Skeletal muscle cell (primary cell): ENCODE results near the gene NLGN4Y.

ENCODE experiments used
- DNase-seq: peaks from one replicate; pipeline ENCODE4 v3.0.0-alpha.2; 2010; ENCODE audit warnings: low read depth
- H3K4me3 ChIP-seq: 2 replicates; pipeline ENCODE4 v1.5.1; 2011; ENCODE audit warnings: low read depth, mild to moderate bottlenecking, control low read depth, low read length, moderate library complexity

NLGN4Y gene

DNA sequence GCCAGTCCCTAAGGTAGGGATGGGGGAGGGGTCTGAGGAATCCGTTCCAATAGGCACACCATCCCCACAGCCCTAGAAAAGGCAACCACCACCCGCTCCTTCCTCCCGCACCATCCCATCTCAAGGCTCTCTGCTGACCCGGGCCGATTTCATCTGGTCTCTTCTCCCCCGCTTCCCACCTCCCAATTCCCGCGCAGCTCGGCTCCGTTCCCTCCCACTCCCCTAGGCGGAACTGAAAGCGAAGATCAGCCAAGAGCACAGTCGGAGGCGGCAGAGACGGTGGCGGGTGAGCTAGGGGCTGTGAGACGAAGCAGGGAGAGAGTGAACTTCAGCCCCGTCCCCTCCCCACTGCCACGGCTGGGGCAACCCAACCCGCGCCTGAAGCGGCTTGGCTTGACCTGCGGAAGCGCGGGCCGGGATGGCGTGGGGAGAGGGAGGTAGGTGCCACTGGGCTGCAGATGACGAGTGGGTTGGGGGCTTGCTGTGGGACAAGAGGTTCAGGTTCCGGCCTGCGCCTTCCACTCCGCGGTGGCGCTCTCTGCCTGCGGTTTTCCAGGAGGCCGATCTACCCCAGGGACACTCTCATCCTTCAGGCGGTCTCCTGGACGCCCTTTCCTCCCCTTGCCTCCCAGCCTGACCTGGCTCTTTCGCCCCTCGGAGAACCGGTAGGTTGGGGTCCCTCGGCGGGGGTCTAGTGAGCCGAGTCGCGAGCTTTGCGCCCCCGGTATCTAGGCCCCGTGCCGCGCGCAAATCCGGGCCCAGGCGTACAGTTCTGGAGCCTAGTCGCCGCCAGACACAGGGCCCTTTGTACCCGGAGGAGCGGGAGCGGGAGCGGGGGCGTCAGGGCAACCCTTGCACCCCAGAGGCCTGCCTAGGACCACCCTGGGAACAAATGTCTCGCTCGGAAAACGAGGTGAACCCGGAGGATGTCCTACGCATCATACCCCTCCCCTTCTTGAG, at the start of gene NLGN4Y:
NLGN4Y (plus strand) TSS at position 258 of the 960 bp plus-strand sequence. CDS start 97,591 bp downstream, outside the sequence.
- DNase-seq: no peak
- H3K4me3 ChIP-seq: peak within 1 kb of the TSS; percentile 64

- no peak for DNase-seq
Measured at GRCh38 chrY:14485935-14486334, 38.4 kb upstream of the NLGN4Y start.

DNA sequence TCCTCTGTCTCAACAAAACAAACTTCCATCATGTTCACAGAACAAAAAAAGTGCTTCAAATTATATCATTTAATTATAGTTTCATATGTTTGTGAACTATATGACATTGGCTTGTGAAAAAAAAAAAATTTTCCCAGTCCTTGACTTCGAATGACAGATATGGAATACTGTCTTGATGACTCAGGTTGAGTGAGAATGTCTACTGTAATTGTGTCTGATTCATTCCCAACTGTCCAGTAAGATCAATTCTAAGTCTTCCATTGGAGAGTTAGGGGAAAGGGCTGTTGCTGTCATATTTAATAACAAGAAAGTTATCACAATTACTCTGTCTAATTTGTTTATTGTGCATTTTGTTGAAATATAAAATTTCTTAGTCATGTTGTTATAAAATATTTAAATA, 34.1 kb upstream of the NLGN4Y start:
- DNase-seq: no peak
- H3K4me3 ChIP-seq: no peak overlapping the region

More at GRCh38 chrY:14485935-14486334, 38.4 kb upstream of the NLGN4Y start:
- no peak overlapping the region for H3K4me3 ChIP-seq

DNA sequence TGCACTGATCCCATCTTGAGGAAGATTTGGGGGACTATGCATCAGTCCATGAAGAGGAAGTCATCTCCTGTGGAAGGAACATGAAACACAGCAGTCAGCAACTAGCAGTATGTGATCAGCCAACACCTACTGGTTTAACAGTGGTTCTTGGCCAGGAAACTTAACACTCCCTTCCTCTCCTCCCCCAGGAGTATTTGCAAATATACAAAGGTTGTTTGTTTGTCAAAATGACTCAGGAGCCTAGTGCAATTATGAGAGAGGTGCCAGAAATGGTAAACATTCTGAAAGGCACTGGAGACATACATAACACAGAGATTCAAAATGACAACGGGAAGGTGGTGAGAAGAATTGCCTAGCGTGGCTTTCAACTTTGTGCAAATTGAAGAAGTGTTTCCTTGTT, 26.3 kb upstream of the NLGN4Y start:
- no peak overlapping the region for H3K4me3 ChIP-seq
- DNase-seq: no peak

DNA sequence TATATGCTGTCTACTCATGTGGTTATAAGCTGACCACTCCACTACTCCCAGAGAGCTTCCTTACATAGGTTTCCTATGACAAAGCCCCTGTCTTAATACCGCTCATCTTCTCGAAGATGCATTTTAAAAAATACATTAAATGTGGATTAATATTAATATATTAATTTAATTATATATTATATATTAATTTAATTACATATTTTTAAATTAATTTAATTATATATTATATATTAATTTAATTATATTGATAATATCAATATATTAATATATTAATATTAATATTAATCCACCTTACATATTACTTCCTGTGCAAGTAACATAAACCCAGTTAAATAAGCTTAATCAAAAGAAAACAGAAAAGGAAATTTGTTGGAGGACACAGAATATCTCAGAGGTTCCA, 19.7 kb upstream of the NLGN4Y start:
- no peak overlapping the region for H3K4me3 ChIP-seq
- no peak for DNase-seq

GRCh38 chrY:14522379-14522950, 1.9 kb upstream of the NLGN4Y start:
- DNase-seq: no peak
- H3K4me3 ChIP-seq: peak overlapping the region; percentile 64

DNA sequence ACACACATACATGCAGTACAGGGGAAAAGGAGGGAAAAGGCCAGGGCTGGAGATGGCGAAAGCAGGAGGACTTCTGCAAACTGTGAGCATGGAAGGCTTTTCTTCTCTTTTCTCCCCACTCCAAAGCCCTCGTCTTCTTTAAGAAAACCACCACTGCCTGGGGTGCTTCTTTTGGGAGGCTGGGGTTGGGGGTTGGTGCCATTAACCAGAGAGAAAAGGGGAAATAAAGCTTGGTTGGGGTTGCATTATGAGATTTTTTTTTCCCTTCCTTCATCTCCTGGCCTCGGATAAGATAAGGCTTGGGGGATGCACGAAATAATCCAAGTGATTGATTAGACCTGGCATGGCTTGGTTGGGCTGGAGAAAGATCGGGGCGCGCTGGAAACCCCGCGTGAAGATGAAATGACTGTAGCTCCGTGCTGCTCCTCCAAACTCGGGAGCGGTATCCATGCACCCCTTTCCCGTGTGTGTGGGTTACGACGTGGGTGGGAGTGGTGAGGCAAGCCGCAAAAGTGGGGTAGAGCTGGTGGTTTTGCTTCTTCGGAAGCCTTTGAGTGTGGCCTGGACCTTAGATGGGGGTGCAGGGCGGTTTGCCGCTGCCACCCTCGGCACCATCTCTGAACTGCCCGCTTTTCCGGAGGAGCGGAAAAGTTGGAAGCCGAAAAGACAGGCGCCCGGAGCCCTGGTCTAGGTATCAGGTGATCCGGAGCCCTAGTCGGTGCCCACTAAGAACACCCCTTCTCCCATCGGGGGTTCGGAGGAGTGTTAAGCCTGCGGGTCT, 648 bp upstream of the NLGN4Y start:
- H3K4me3 ChIP-seq: peak overlapping the region; percentile 64
- DNase-seq: no peak

- H3K4me3 ChIP-seq: peak overlapping the region; percentile 64
Measured at GRCh38 chrY:14525315-14525714, 986 bp downstream of the NLGN4Y start.

GRCh38 chrY:14528361-14528760, 4.0 kb downstream of the NLGN4Y start:
- no peak overlapping the region for H3K4me3 ChIP-seq
- DNase-seq: no peak

More at GRCh38 chrY:14525315-14525714, 986 bp downstream of the NLGN4Y start:
- DNase-seq: no peak

GRCh38 chrY:14536703-14537102, 12.4 kb downstream of the NLGN4Y start:
- DNase-seq: no peak
- no peak overlapping the region for H3K4me3 ChIP-seq

DNA sequence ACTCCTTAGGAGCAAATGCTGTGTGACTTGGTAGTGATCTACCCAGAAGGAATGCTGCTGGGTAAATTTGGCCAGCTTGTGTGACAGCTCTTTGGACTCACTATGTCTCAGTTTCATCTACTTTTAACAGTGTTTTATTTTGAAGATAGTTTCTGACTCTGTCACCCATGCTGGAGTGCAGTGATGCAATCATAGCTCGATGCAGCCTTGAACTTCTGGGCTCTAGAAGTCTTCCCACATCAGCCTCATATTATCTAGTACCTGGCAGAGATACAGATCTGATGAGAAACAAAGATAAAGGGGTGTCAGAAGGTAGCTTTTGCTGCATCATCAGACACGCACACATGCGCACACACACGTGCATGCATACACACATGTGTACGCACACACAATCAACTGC, 19.2 kb downstream of the NLGN4Y start:
- no peak for DNase-seq
- no peak overlapping the region for H3K4me3 ChIP-seq

GRCh38 chrY:14581294-14581693, 57.0 kb downstream of the NLGN4Y start:
- DNase-seq: no peak
- H3K4me3 ChIP-seq: no peak overlapping the region

DNA sequence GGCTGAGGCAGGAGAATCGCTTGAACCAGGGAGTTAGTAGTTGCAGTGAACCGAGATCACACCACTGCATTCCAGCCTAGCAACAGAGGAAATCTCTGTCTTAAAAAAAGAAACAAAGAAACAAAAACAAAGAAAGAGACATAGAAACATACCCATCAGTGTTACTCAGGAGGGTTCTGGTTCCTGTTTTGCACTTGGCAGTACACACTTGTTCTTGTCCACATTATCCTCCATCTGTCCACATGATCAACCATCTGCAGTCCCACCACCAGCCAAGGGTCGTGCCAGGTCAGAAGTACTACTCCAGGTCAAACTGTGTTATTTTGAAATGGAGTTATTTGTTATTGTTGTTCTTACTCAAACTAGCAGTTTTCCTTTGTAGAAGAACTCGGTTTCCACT, 62.4 kb downstream of the NLGN4Y start:
- H3K4me3 ChIP-seq: no peak overlapping the region
- no peak for DNase-seq

DNA sequence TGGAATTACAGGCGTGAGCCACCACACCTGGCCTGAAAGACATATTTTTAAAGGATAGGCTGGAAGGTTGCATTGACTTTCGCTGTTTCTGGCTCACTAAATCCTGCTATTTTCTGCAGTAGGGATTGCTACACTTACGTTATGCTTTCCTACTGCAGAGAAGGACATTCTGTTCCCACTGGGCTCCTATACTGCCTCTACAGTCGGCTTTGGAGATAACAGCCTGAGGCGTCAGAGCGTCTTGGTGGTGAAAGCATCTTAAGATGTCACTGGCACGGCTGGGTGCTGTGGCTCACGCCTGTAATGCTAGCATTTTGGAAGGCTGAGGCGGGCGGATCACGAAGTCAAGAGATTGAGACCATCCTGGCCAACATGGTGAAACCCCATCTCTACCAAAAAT, 77.0 kb downstream of the NLGN4Y start:
- H3K4me3 ChIP-seq: no peak overlapping the region
- DNase-seq: no peak

DNA sequence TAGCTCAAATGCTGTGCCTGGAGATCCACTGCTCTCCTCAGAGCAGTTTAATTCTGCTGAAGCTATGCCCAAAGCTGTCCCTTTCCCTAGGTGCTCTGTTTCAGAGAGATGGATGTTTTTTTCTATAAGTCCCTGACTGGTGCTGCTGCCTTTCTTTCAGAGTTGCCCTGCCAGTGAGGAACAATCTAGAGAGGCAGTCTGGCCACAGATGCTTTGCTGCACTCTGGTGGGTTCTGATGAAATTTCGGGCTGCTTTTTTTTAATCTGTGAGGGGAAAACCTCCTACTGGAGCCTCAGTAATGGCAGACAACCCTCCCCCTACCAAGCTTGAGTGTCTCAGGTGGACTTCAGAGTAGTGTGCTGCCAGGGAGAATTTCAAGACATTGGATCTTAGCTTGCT, 93.3 kb downstream of the NLGN4Y start:
- no peak overlapping the region for H3K4me3 ChIP-seq
- no peak for DNase-seq

DNA sequence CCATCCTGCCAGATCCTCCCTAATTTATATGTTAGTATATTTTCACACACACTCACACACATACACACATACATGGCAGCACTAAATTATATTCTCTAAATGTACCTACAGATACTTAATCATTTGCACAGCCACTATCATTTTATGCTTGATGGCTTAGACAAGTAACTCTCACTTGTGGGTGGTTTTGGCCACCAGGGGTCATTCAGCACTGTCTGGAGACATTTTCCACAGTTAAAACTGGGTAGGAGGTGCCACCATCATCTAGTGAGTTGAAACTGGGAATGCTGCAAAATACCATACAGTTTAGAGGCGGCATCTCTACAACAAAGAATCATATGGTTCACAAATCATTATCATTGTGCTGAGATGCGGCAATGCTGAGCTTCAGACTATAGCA, 94.2 kb downstream of the NLGN4Y start:
- DNase-seq: no peak

DNA sequence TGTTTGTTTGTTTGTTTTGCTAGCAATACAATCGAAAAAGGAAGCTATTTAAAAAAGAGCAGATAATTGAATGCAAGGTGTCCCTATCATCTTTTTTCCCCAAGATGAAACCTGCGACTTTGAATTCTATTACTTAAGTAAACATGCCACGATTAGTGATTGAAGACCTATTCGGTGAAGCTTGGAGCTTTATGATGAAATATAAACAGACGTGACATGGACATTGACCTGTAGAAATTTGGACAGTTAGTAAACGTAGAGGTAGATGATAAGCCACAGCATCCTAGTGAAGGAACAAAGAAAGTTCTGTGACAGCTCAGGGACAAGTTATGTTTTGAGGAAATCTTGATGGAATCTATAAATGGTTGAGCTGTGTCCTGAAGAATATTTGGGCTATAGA, 103.9 kb downstream of the NLGN4Y start:
- no peak for DNase-seq
- H3K4me3 ChIP-seq: no peak overlapping the region

More for the DNA sequence above, 94.2 kb downstream of the NLGN4Y start:
- H3K4me3 ChIP-seq: no peak overlapping the region

- H3K4me3 ChIP-seq: no peak overlapping the region
- no peak for DNase-seq
Measured at GRCh38 chrY:14631676-14632075, 107.3 kb downstream of the NLGN4Y start.

DNA sequence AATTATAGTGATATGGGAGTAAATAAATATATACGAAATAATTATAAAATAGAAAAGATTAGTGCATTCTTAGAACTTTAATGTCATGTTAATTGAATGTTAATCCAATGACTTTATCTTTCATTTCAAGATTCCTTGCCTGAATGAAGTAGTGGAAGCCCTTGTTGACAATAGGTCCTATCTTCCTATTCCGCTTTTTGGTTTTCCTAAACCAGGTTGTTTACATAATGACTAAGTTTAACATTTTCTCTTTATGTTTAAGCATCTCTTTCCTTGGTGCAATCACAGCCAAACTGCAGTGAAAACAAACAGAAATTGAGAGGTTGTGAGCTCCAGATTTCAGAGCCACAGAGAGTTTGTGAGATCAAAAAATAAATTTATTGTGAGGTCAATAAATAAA, 109.4 kb downstream of the NLGN4Y start:
- no peak for DNase-seq

GRCh38 chrY:14634954-14635353, 110.6 kb downstream of the NLGN4Y start:
- no peak for DNase-seq

More for the DNA sequence above, 109.4 kb downstream of the NLGN4Y start:
- no peak overlapping the region for H3K4me3 ChIP-seq

More at GRCh38 chrY:14634954-14635353, 110.6 kb downstream of the NLGN4Y start:
- no peak overlapping the region for H3K4me3 ChIP-seq
